HL-60 (cell line): Measurements from ENCODE around the gene FGF3.

Source experiments
- GABPA ChIP-seq: IDR thresholded peaks from 2 replicates; pipeline ENCODE4 v1.6.1; 2012; ENCODE audit warnings: low read depth
- POLR2AphosphoS5 ChIP-seq: IDR thresholded peaks from 2 replicates; pipeline ENCODE4 v1.6.1; 2012; ENCODE audit warnings: low read depth
- SPI1 ChIP-seq: IDR thresholded peaks from 2 replicates; pipeline ENCODE4 v1.6.1; 2012; ENCODE audit warnings: low read depth, mild to moderate bottlenecking, borderline replicate concordance
- TF ChIP-seq, protein P1 (sequence below): IDR thresholded peaks from one replicate; pipeline ENCODE4 v1.5.1; 2011; ENCODE audit warnings: low read length, control low read depth, inconsistent platforms; ENCODE audit not compliant: insufficient read depth
- TF ChIP-seq, protein P2 (sequence below): IDR thresholded peaks from 2 replicates; pipeline ENCODE4 v1.6.1; 2012; ENCODE audit warnings: low read depth; ENCODE audit not compliant: insufficient replicate concordance

GRCh38 chr11:69799582-69799981, 19.6 kb downstream of the FGF3 start:
- TF ChIP-seq, protein P1, sequence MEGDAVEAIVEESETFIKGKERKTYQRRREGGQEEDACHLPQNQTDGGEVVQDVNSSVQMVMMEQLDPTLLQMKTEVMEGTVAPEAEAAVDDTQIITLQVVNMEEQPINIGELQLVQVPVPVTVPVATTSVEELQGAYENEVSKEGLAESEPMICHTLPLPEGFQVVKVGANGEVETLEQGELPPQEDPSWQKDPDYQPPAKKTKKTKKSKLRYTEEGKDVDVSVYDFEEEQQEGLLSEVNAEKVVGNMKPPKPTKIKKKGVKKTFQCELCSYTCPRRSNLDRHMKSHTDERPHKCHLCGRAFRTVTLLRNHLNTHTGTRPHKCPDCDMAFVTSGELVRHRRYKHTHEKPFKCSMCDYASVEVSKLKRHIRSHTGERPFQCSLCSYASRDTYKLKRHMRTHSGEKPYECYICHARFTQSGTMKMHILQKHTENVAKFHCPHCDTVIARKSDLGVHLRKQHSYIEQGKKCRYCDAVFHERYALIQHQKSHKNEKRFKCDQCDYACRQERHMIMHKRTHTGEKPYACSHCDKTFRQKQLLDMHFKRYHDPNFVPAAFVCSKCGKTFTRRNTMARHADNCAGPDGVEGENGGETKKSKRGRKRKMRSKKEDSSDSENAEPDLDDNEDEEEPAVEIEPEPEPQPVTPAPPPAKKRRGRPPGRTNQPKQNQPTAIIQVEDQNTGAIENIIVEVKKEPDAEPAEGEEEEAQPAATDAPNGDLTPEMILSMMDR = no peak
- TF ChIP-seq POLR2AphosphoS5 = no peak
- TF ChIP-seq, protein P2, sequence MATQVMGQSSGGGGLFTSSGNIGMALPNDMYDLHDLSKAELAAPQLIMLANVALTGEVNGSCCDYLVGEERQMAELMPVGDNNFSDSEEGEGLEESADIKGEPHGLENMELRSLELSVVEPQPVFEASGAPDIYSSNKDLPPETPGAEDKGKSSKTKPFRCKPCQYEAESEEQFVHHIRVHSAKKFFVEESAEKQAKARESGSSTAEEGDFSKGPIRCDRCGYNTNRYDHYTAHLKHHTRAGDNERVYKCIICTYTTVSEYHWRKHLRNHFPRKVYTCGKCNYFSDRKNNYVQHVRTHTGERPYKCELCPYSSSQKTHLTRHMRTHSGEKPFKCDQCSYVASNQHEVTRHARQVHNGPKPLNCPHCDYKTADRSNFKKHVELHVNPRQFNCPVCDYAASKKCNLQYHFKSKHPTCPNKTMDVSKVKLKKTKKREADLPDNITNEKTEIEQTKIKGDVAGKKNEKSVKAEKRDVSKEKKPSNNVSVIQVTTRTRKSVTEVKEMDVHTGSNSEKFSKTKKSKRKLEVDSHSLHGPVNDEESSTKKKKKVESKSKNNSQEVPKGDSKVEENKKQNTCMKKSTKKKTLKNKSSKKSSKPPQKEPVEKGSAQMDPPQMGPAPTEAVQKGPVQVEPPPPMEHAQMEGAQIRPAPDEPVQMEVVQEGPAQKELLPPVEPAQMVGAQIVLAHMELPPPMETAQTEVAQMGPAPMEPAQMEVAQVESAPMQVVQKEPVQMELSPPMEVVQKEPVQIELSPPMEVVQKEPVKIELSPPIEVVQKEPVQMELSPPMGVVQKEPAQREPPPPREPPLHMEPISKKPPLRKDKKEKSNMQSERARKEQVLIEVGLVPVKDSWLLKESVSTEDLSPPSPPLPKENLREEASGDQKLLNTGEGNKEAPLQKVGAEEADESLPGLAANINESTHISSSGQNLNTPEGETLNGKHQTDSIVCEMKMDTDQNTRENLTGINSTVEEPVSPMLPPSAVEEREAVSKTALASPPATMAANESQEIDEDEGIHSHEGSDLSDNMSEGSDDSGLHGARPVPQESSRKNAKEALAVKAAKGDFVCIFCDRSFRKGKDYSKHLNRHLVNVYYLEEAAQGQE = no peak
- no peak for TF ChIP-seq SPI1
- TF ChIP-seq GABPA = no peak
